NCI-H1105 (cell line): Measurements from ENCODE around the gene TSN.
"Not testable (repeated sequence)": the region's sequence is repeated elsewhere in the genome, so short reads cannot be mapped to it uniquely, and the experiment has no call there.

Source experiments
- DNase-seq: peaks from one replicate; lab custom pipeline; 2025; lab: John Stamatoyannopoulos, UW

Gene TSN

DNA sequence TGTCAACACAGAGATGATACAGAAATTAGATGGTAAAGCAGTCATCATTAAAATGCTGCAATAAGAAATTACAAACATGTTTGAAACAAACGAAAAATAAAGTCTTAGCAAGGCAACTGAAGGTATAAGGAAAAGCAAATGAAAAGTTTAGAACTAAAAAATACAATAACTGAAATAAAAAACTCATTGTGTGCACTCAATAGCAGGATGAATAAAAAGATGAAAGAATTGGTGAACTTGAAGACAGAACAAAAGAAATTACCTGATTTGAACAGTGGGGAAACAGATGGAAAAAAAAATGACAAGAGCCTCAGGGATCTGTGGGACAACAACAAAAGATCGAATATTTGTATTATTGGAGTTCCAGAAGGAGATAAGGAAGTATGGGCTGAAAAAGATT lies 46.5 kb downstream of the TSN start:
- no peak for DNase-seq

DNA sequence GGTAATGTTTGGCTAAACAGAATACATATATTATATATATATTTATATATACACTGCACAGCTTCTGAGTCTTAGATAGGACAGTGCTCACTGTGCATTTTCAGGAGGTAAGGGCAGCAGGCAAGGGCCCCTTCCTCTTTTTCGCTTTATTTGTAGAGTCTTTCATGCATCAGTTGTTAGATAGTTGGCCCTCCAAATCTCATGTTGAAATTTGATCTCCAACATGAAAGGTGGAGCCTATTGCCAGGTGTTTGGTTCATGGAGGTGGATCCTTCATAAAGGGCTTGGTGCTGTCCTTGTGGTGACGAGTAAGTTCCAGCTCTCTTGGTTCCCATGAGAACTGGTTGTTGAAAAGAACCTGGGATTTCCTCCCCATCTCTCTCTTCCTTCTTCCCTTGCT lies 48.1 kb downstream of the TSN start:
- no peak for DNase-seq

DNA sequence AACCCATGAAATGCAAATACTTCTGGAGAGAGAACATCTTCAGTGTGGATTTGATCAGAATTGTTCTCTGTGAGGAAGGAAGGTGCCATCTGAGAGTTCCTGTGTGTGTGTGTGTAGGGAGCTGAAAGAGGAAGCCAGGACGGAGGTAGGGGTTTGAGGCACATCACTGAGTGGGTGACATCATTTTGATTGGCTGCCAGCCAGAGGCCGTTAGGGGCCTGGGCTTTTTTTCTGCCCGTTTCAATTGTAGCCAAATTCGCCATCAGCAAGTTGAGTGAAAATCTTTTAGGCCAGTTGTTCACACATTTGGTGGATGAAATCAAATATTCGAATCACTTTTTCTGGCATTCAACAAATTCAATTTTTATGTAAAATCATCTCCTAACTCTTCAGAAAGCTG lies 48.9 kb downstream of the TSN start:
- DNase-seq: peak; percentile 78

DNA sequence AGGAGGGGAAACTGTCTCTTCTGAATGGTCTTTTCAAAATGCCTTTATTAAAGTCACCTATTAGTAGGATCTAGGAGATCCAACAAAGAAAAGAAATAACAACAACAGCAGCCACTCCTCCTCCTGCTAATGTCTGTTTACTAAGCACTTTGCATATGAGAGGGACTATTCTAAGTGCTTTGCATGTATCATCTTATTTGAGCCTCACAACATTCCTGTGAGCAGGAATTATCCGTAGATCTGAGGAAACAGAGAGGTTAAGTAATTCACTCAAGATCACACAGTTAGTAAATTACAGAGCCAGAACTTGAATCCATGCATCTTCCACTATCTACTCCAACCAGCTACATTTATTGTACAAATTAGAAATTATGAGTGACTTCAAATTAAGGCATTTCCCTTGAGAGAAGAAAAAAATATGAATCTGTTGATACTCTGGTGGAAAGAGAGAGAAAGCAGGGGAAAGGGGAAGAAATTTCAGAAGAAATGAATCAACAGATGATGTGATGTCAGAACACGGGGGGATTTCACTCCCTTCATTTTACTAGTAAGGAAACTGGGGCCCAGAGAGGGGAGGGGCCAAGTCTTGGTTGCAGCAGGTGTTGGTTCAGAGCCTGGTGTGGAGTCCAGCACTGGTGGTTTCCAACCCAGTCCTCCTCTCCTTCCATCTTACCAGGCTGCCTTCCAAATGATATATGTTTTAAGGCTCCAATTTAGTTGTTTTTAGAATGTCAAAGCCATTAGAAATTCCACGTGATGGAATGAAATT lies 49.7 kb downstream of the TSN start:
- DNase-seq: no peak

DNA sequence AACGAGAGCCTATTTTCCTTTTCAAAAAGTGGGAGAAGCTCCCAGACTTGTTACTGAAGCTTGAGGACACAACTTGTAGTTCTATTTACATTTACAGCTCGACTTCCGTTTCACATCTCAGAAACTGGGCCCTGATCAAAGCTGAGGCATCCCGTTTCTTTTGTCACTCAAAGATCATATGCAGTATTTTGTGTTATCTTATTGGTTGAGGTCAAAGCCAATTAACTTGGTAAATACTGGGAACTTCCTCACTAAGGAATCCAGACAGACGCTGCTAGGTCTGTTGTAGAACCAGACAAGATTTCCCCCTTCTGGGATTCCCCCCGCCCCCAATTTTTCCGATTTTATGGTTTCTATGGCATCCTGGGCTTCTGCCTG lies 50.3 kb downstream of the TSN start:
- DNase-seq: no peak

DNA sequence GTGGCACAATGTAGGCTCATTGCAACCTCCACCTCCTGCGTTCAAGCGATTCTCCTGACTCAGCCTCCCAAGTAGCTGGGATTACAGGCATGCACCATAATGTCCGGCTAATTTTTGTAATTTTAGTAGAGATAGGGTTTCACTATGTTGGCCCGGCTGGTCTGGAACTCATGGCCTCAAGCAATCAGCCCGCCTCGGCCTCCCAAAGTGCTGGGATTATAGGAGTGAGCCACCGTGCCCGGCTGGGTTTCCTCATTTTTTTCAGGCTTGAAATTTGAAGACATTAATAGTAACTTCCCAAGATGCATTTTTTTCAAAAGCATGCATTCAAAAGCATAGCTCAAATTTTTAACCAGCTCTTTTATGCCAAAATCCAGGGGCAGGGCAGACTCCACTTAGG lies 52.3 kb downstream of the TSN start:
- not testable (repeated sequence) for DNase-seq

DNA sequence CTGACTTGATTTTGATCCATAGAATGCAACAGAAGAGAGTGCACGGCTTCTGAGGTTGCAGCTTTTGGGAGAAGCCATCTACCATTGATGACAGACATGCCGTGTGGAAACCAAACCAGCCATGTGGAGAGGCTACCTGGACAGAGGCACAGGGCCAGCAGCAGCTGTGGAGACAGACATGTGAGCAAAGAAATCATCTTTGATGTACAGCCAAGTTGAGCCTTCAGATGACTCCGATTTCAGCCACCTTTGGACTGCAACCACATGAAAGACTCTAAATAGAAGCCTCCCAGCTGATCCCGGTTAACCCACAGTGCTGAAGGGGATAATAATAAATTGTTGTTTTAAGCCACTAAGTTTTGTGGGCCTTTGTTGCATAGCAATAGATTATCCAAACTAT lies 54.2 kb downstream of the TSN start:
- DNase-seq: no peak

DNA sequence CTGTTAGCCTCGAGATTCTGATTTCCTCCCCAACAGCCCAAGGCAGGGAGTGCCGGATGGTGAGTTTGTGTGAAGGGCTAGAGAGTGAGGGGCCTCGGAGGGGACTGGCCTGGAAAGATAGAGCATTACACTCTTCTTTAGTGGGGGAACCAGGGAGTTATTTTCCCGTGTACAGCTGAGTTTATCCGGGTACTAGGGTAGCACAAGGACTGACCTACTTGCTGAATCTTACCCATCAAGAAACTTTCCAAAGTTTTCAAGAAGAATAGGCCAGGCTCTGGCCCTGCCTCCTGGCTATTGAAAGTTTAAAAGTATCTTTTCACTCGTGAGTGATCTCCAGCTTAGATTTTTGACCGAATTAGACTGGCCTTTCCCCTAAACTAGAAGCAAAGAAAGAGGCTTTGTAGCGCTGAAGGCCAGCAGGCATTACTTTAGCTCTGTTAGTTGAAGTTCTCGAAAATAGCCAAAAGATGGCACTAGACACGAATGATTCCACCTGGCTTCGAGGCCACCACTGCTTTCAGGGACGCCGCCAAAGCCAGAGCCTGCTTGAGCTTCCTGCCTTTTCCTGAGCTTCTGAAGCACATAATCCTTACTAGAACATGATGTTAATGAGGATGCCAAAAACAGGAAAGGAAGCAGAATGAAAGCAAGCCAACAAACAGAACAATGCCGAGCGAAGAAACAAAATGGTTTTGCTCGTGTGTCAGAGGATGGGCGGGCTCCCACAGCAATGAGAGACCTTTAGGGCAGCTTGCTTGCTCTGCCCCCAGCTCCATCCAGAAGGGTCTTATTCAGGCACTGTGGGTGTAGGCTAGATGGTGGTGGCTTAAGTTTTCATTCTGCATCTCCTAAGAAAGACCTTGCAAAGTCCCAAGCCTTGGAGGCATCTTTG lies 55.8 kb downstream of the TSN start:
- peak; percentile 46 for DNase-seq

DNA sequence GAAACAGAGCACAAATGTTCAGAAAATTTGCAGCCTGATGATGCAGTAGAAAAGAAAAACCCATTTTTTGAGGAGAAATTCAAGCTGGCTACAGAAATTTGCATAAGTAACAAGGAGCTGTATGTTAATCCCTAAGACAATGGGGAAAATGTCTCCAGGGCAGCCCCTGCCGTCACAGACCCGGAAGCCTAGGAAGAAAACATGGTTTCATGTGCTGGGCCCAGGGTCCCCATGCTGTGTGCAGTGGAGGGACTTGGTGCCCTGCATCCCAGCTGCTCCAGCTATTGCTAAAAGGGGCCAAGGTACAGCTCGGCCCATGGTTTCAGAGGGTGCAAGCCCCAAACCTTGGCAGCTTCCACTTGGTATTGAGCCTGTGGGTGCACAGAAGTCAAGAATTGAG lies 57.6 kb downstream of the TSN start:
- DNase-seq: not testable (repeated sequence)

DNA sequence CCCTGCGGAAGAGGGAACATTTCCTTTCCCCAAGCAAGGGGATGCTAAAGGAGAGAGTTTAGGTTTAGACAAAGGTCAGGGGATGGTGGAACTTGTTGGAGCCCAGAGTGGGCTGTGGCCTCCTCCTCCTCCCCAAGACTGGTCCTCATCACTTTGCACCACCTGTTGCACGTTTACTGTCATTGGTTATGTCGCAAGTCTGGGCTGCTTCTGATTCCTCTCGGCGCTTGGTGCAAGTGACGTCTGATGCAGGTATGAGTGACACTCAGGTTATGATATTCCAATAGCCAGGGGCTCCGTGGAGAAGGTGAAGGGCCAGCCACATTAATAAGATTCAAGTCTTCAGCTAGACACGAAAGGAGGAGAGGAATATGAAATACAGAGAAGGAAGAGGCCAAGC lies 59.8 kb downstream of the TSN start:
- DNase-seq: no peak

DNA sequence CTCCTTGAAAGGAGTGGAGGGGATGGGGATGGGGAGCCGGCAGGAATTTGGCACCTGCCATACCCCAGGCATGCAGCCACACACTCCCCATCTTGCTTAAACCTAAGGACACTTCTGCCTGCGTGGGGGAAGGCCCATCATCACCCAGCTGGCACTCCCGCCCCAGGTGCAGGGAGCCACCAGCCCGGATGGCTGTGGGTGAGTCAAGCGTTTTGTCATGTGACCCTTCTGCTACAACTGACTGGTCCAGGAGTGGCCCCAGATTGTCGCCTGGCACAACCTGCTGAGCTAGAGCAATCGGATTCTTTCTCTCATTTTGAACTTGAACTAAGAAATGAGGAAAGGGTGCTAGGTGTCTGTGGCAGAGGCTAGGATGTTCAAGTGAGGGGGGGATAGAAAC lies 61.3 kb downstream of the TSN start:
- DNase-seq: no peak

DNA sequence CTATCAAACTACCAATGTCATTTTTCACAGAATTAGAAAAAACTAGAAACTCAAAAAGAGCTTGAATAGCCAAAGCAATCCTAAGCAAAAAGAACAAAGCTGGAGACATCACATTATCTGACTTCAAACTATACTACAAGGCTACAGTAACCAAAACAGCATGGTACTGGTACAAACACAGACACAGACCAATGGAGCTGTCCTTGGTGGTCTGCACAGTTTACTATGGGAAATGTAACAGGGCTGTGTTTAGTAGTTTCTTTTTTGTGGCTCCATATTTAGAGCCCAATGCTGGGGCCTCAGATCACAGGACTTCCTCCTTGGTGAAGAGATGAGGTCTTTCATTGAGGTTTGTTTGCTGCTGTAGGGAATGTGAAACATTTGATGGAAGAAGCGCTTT lies 61.9 kb downstream of the TSN start:
- not testable (repeated sequence) for DNase-seq
